Right ventricle myocardium superior (tissue), 1 donor: ENCODE results near the gene DCP1A. TPM values are rescaled to one million over a fixed set of nuclear protein-coding genes. Genes with fewer than 3 reads are reported as not detected.
"Not testable (repeated sequence)": the region's sequence is repeated elsewhere in the genome, so short reads cannot be mapped to it uniquely, and the experiment has no call there.

Experiments
- ATAC-seq: fragments of 200-7000 bp; cut with Tn5 transposase; one replicate; pipeline ENCODE4 v1.9.1; 2020; ENCODE audit warnings: mild to moderate bottlenecking; ENCODE audit not compliant: poor library complexity
- DNase-seq: peaks from one replicate; pipeline ENCODE4 v3.0.0-alpha.2; 2020
- intact Hi-C: fragments of 100-400 bp; cut with DNase I; formaldehyde crosslinking; loops from one replicate; pipeline ENCODE4 v1.11.2; 2022
- total RNA-seq: library from RNA; stranded (reverse); fragmentation: NEBNext Ultra II Directional; extraction: Animal tissue kit (Norgen Biotek cat#: 25700); gene quantifications from one replicate; pipeline ENCODE4 v1.2.1, GENCODE V29; 2021
- donor health status: DM: no; HTN: yes; CAD: no; lungs with severe emphysema.

DCP1A gene
- total RNA-seq, 1 donor from 2014 or later = 16.3 TPM

DNA sequence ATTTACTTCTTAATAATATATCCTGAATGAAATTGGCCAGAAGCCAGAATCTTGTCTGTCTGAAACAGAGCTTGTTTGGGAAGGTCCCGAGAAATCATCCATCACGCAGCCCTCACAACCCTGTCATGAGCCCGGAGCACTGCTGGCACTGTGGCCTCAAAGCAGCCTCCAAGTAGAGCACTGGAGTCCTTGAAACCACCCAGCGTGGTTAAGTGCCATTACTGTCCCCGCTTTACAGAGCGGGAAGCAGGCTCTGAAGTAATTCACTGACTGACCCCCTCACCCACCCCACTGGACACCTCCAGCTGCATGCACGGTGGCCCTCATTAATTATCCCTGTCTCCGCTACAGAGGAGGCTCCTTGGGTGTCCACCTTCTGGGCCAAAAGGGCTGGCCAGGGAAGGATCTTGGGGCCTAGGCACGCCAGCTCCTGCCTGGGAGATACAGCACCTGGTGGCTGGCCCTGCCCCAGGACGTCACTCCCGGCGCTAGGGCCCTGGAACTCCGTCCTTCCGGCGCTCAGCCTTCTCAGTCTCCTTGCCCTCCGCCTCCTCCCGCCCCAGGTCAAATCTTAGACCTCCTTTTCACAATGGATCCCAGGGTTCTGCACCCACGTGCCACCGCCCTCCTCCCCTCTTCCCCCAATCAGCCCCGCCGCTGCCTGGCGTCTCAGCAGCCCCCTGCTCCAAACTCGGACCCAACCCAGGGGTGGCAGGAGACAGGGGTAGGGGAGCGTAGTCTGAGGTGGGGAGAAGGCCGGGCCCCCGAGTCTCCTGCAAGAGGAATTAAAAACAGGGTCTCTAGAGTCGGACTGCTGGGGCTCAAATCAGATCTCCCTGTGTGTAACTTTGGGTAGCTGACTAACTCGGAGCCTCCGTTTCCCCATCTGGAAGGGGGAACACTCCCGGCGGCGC lies 92.6 kb downstream of the DCP1A start:
- ATAC-seq (peak; percentile 58), DNase-seq (peak; percentile 80)
- intact Hi-C loops = no loop called here

DNA sequence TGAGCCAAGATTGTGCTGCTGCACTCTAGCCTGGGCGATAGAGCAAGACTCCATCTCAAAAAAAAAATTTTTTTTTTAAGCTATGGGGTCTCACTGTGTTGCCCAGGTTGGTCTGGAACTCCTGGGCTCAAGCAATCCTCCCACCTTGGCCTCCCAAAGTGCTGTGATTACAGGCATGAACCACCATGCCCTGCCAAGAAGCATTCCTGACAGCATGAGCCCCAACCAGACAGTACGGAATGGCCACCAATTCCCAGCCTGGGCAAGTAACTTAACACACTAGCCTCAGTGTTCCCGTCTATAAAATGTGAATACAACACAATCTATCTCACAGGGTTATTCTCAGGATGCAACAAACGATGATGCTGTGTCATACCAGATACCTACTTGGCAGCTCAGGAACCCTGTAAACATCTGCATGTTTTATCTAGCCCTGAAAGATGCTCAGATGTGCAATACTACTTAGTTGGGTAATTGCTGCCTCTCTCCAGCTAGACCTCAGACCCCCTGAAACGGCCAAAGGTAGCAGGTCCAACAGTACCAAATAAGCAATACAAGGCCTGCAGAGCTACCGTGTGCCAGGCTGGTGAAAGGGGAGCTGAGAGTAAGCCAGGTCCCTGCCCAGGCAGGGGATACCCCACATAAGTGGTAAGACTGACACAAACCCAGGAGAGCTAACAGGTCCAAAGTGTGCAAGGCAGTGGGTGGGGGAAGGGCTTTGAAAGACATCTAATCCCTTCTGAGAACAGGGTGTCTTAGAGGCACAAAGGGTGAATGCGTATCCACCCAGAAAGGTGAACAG lies 93.4 kb downstream of the DCP1A start:
- DNase-seq (no peak), ATAC-seq (no peak)
- intact Hi-C loops = no loop called here

DNA sequence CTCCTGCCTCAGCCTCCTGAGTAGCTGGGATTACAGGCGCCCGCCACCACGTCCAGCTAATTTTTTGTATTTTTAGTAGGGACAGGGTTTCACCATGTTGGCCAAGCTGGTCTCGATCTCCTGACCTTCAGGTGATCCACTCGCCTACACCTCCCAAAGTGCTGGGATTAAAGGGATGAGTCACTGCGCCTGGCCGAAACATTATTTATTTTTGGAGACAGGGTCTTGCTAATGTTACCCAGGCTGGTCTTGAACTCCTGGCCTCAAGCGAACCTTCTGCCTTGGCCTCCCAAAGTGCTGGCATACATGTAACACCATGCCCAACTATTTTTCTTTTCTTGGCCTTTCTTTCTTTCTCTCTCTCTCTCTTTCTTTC lies 94.4 kb downstream of the DCP1A start:
- DNase-seq, ATAC-seq, intact Hi-C loops: not testable (repeated sequence)

DNA sequence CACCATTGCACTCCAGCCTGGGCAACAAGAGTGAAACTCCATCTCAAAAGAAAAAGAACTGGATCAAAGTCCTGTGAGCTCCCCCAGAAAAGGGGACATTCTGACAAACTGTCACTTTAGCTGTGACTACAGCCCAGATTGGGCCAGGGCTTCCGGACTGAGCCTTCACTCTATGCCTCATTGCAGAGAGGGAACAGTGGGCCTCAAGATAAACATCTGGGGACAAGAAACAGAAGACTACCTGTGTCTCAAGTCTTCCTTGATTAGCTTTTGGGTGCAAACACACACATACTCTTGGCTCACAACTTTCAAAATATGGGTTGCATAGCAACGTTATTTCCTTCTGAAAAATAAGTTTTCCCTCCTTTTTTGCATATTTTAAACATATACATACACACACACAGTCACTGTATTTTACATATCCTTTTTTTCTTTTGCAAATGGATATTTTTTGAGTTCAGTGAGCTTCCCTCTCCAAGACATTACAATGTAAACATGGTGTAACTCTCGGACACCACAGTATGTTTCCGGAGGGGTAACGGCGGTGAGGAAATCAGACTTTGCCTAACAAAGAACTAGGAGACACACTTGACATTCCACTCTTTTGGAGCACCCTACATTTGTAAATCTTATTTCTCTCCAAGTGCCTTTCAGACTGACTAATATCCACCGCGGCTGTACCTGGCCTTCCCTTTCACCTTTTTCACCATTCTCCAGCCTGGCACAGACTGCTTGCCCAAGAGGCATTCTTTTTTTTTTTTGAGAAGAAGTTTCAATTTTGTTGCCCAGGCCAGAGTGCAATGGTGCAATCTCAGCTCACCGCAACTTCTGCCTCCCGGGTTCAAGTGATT lies 95.0 kb downstream of the DCP1A start:
- ATAC-seq (no peak), DNase-seq (no peak)
- intact Hi-C loops = no loop called here

DNA sequence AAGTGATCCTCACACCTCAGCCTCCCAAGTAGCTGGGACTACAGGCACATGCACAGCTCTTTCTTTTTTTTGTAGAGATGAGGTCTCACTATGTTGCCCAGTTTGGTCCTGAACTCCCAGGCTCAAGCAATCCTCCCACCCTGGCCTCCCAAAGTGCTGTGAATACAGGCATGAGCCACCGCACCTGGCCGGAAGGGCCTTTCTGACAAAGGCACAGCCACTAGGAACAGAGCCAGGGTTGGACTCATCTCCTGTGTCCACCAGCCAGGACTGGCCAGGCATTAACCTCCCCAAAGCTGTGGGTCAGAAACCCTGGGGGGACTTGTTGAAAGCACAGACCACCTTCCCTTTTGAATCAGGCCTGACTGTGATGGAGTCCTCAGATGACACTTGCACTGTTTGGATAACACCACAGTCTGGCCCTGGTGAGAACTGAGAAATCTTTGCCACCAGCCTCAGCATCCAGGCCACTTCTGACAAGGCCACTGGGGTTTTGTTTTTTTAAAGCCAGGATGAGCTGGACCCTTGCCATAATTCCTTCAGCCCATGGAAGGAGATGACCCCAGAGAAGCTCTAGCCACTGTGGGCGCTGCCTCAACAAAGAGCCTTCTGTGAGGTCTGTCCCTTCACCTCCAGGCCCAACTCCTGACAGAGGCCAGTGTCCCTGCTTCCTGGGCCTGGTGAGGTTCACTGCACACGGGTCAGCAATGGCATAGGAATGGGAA lies 96.3 kb downstream of the DCP1A start:
- ATAC-seq (no peak), DNase-seq (no peak)
- intact Hi-C loops = no loop called here

DNA sequence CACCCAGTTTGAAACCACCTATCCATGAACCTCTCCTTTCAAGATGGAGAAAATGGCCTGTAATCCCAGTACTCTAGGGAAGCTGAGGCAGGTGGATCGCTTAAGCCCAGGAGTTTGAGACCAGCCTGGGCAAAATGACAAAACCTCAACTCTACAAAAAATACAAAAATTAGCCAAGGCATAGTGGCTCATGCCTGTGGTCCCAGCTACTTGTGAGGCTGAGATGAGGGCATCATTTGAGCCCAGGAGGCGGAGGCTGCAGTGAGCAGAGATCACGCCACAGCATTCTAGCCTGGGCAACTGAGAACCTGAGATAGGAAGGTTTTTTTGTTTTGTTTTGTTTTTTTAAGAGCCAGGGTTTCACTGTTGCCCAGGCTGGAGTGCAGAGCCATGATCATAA lies 96.9 kb downstream of the DCP1A start:
- ATAC-seq = no peak
- intact Hi-C loops = no loop called here

DNA sequence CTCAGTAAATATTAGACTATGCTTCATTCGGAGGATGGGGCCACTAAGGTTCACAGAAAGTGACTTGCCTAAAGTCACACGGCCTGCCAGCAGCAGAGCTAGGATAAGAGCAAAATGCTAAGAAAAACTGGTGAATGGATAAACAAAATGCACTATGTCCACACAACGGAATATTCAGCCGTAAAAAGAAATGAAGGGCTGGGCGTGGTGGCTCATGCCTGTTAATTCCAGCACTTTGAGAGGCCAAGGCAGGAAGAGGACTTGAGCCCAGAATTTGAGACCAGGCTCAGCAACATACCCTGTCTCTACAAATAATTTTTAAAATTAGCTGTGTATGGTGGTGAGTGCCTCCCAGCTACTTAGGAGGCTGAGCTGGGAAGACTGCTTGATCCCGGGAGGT lies 99.2 kb downstream of the DCP1A start:
- intact Hi-C loops = no loop called here
- ATAC-seq (no peak), DNase-seq (no peak)

More for the DNA sequence above, 96.9 kb downstream of the DCP1A start:
- no peak for DNase-seq

DNA sequence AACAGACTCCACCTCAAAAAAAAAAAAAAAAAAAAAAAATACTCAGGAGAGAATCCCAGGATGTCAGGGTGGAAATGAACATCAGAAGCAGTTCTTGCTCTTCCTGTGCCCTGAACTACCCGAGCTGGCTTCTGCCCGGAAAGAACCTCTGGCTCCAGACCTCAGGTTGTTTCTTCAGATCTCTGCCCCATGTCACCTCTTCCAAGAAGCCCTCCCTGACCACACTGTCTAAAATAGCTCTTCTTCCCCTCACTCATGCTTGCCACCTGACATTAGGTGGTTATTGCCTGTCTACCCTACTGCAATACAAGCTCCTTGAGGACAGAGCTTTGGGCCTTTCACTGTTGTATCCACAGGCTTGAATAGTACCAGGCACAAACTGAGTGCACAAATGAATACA lies 99.7 kb downstream of the DCP1A start:
- ATAC-seq = no peak
- intact Hi-C loops = no loop called here
- no peak for DNase-seq

DNA sequence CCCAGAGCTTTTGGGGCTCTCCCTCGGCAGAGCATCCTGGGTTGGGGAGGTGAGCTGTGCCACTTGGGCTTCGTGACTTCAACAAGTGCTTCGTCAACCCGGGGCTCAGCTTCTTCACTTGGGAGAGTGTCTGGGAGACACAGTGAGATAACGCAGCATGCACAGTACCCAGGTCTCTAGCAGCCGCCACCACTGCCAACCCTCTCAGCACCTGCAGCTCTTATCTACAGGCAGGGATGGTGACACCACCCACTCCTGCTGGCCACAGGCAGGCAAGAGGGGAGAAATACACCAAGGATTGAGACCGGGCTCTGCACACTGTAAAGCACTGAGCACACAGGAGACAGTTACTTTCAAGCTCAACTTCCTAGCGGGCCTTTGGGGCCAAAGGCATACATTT lies 103.1 kb downstream of the DCP1A start:
- ATAC-seq (peak; percentile 60), DNase-seq (peak; percentile 68)

DNA sequence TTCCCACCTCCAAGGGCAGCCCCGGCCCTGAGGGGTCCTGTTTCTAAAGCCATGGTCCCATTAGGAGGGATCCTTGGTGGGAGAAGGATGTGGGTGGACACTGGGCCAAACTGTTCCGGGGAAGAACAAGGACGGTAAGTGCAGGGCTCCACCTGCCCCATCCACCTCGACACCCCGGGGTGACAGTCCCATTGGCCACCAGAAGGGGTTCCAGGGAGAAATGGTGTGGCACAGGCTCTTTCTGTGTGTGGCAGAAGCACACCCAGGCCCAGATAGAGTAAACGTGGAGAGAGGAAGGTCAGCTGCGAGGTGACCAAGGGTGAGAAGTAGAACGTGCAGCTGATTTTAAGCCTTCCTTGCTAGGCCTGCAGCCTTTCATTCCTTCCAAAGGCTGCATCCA lies 103.6 kb downstream of the DCP1A start:
- no peak for ATAC-seq
- intact Hi-C loops = no loop called here

More for the DNA sequence above, 103.1 kb downstream of the DCP1A start:
- intact Hi-C loops = no loop called here

DNA sequence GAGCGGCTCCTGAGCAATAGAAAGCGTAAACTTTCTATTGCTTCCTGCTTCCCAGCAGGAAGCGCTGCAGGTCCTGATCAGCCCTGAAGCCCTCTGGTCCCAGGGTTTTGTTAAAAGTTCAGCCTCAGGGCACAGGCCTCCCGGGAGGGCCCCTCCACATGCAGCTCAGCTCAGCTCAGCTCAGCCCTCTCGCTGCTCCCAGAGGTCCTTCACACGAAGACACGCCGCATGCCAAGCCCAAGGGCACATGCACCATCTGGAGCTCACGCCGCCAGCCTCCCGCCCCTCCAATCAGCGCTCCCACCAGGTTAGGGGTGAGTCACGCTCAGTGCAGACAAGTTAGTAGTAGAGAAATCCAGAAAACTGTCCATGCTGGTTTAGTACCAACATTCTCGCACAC lies 104.2 kb downstream of the DCP1A start:
- ATAC-seq (peak; percentile 25), DNase-seq (peak; percentile 64)
- intact Hi-C loops = no loop called here

More for the DNA sequence above, 103.6 kb downstream of the DCP1A start:
- DNase-seq = no peak

DNA sequence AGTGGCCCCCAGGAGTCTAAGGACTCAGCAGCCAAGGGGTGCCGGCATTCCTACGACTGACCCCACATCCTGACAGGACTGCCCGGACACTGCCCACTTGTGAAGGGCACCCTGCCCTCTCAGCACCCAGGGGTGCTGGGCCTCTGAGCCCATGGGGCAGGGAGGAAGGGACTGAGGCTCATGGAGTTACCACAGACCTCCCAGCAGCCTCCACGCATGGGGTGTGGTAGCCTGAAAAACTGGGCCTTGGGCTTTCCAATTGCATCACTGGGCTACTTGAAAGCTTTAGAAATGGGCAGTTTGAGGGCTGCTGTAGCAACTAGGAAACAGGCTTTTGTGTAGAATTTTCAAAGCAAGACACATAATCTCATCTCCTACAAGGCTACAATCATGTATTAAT lies 104.7 kb downstream of the DCP1A start:
- intact Hi-C loops = no loop called here
- DNase-seq = no peak
- ATAC-seq = peak; percentile 21

DNA sequence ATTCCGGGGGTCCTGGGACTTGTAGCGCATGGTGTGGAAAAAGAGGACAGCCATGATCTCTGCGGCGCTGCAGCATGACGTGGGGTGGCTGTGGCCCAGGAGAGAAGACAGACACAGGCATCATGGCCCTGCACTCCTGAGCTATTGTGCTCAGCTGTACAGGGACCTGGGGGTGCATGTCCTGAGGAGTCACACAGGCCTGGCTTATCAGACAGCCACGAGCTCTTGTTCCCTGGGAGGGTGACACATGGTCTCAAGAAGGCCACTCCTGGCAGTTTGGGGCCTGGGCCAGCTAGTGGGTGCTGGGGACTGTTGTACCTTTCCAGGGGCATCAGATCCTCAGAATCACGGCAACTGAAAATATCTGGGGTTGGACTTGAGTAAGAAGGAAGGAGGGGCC lies 105.2 kb downstream of the DCP1A start:
- DNase-seq (peak; percentile 65), ATAC-seq (peak; percentile 50)
- intact Hi-C loops = no loop called here

DNA sequence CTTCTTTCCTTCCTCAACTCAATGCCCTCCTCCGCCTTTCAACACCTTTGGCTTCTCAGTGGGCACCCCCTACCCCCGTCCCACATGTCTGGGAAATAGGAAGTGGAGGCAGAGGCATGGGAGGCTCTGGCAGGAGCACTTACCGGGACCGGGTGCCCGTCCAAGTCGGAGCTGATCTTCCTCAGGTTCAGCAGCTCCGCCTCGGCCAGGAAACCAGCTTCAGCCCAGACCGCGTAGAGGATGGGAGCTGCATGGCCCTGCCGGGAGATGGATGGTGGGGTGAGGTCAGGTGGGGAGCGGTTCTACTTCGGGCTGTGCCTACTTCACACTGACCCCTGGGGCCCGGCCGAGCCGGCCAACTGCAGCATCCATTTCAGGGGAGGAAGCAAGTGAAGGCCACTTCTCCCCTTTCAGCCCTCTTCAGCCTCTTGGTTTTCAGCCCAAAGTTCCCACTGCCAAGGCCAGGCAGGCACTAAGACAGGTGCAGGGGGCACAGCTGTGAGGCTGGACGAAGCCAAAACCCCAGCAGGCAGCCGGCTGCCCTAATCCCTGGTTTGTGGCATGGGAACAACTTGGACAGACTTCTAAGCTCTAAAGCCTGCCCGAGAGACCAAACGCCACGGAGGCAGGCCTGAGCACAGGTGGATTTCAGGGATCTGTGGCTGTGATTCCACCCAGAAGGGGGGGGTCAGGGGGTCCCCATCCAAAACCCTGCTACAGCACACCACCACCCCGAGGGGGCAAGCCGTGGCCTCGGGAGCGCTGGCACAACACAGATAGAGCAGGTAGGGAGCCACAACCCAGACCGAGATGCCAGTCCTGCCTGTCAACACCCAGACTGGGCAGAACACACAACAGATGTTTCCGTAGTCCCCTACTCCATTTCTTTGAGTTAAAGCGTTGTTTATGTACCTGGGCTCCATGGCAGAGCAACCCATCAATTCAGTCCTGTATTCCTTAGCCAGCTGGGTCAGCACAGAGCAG lies 106.1 kb downstream of the DCP1A start:
- intact Hi-C loops = no loop called here
- ATAC-seq (peak; percentile 24), DNase-seq (no peak)

DNA sequence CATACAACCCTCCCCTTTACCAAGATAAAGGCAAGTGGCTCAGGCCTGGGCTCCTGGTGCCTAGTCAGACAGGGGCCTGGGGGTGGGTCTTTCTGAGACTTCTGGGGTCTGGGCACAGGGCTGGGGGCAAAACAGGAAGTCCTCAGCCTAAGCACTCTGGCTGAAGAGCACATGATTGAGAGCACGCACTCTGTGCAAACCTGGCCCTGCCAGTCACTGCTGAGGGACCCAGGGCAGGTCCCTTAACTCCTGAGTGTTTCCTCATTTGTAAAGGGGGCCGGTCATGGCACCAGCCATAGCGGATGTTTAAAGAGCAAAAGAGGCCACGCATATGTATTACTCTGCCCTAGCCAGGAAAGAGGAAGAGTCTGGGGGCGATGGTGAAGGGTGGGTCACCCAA lies 107.5 kb downstream of the DCP1A start:
- intact Hi-C loops = no loop called here
- DNase-seq = no peak
- ATAC-seq = no peak

DNA sequence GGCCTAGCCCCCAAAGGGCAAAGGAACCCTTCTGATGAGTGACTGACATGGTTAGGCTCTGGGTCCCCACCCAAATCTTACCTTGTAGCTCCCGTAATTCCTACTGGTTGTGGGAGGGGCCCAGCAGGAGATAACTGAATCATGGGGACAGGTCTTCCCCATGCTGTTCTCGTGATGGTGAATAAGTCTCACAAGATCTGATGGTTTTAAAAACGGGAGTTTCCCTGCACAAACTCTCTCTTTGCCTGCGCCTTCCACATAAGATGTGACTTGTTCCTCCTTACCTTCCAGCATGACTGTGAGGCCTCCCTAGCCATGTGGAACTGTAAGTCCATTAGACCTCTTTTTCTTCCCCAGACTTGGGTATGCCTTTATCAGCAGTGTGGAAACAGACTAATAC lies 108.5 kb downstream of the DCP1A start:
- DNase-seq (no peak), ATAC-seq (no peak)
- intact Hi-C loops = no loop called here
